Testis (tissue), 2 donors: ENCODE measurements around the gene PCCA.
"Not testable (repeated sequence)": the region's sequence is repeated elsewhere in the genome, so short reads cannot be mapped to it uniquely, and the experiment has no call there.

Source experiments
- CTCF ChIP-seq, 3 experiments: fragments of 450-650 bp in 2 of 3; fragments of 200-600 bp in 1 of 3; sonication (generic) in 1 of 3; IDR thresholded peaks; one replicate each; pipeline ENCODE4 v1.5.1; 2016 to 2019; ENCODE audit warnings: antibody characterized with exemption in 3 of 3, mild to moderate bottlenecking in 2 of 3, moderate library complexity in 1 of 3
- POLR2A ChIP-seq: fragments of 450-650 bp; IDR thresholded peaks from one replicate; pipeline ENCODE4 v1.6.1; 2017; ENCODE audit warnings: antibody characterized with exemption, mild to moderate bottlenecking, moderate library complexity

- TF ChIP-seq POLR2A; CTCF (IDR thresholded peaks at IDR 0.05): not testable (repeated sequence)
Measured at GRCh38 chr13:100524688-100525087, 435.8 kb downstream of the PCCA start.
